ENCODE measurements around the gene PILRA.

PILRA gene

GRCh38 chr7:100389437-100390088, 16.3 kb downstream of the PILRA start:
- H3K4me3 ChIP-seq (ENCODE audit: low read depth in 1 of 2, low read length in 2 of 2): no peak overlapping the region

GRCh38 chr7:100390286-100391009, 17.2 kb downstream of the PILRA start:
- H3K4me3 ChIP-seq (ENCODE audit: low read depth in 1 of 2, low read length in 2 of 2): no peak overlapping the region
- no peak overlapping the region for H3K9ac ChIP-seq (ENCODE audit: low read depth in 1 of 2, low read length in 2 of 2)
- no peaks in the 10 kb centered on the region for H3K36me3 ChIP-seq (ENCODE audit: control insufficient read depth in 1 of 2, insufficient read depth in 2 of 2, low read length in 2 of 2)

More at GRCh38 chr7:100389437-100390088, 16.3 kb downstream of the PILRA start:
- H3K27ac ChIP-seq (ENCODE audit: low read depth, low read length): no peak overlapping the region
- H3K9ac ChIP-seq (ENCODE audit: low read depth in 1 of 2, low read length in 2 of 2): no peak overlapping the region
- H3K27me3 ChIP-seq (ENCODE audit: control insufficient read depth in 1 of 2, insufficient read depth in 2 of 2, low read length in 2 of 2): peaks cover 4 to 5% of the 10 kb centered on the region in 2 donors
- H3K4me1 ChIP-seq (ENCODE audit: control insufficient read depth in 1 of 2, insufficient read depth in 2 of 2, low read length in 2 of 2): no peaks in the 10 kb centered on the region
- H3K9me3 ChIP-seq (ENCODE audit: control insufficient read depth in 1 of 2, low read length in 2 of 2): no peaks in the 10 kb centered on the region
- no peaks in the 10 kb centered on the region for H3K36me3 ChIP-seq (ENCODE audit: control insufficient read depth in 1 of 2, insufficient read depth in 2 of 2, low read length in 2 of 2)

GRCh38 chr7:100393233-100393905, 20.1 kb downstream of the PILRA start:
- Histone ChIP-seq H3K9me3 (ENCODE audit: control insufficient read depth in 1 of 2, low read length in 2 of 2) (no peaks in the 10 kb centered on the region), H3K4me1 (ENCODE audit: control insufficient read depth in 1 of 2, insufficient read depth in 2 of 2, low read length in 2 of 2) (peaks cover 4% of the 10 kb centered on the region in 2 donors), H3K4me3 (ENCODE audit: low read depth in 1 of 2, low read length in 2 of 2) (no peak overlapping the region), H3K27me3 (ENCODE audit: control insufficient read depth in 1 of 2, insufficient read depth in 2 of 2, low read length in 2 of 2) (peaks cover 4 to 5% of the 10 kb centered on the region in 2 donors), H3K27ac (ENCODE audit: low read depth, low read length) (no peak overlapping the region), H3K9ac (ENCODE audit: low read depth in 1 of 2, low read length in 2 of 2) (no peak overlapping the region), H3K36me3 (ENCODE audit: control insufficient read depth in 1 of 2, insufficient read depth in 2 of 2, low read length in 2 of 2) (no peaks in the 10 kb centered on the region)

More at GRCh38 chr7:100390286-100391009, 17.2 kb downstream of the PILRA start:
- peaks cover 4 to 5% of the 10 kb centered on the region in 2 donors for H3K27me3 ChIP-seq (ENCODE audit: control insufficient read depth in 1 of 2, insufficient read depth in 2 of 2, low read length in 2 of 2)
- H3K9me3 ChIP-seq (ENCODE audit: control insufficient read depth in 1 of 2, low read length in 2 of 2): no peaks in the 10 kb centered on the region
- H3K4me1 ChIP-seq (ENCODE audit: control insufficient read depth in 1 of 2, insufficient read depth in 2 of 2, low read length in 2 of 2): no peaks in the 10 kb centered on the region
- no peak overlapping the region for H3K27ac ChIP-seq (ENCODE audit: low read depth, low read length)

- Histone ChIP-seq H3K27ac (ENCODE audit: low read depth, low read length) (no peak overlapping the region), H3K4me1 (ENCODE audit: control insufficient read depth in 1 of 2, insufficient read depth in 2 of 2, low read length in 2 of 2) (peaks cover 4% of the 10 kb centered on the region in 2 donors), H3K27me3 (ENCODE audit: control insufficient read depth in 1 of 2, insufficient read depth in 2 of 2, low read length in 2 of 2) (peaks cover 4 to 5% of the 10 kb centered on the region in 2 donors), H3K9me3 (ENCODE audit: control insufficient read depth in 1 of 2, low read length in 2 of 2) (no peaks in the 10 kb centered on the region), H3K9ac (ENCODE audit: low read depth in 1 of 2, low read length in 2 of 2) (no peak overlapping the region), H3K36me3 (ENCODE audit: control insufficient read depth in 1 of 2, insufficient read depth in 2 of 2, low read length in 2 of 2) (no peaks in the 10 kb centered on the region), H3K4me3 (ENCODE audit: low read depth in 1 of 2, low read length in 2 of 2) (no peak overlapping the region)
Measured at GRCh38 chr7:100394077-100394476, 20.8 kb downstream of the PILRA start.

- peaks cover 4 to 5% of the 10 kb centered on the region in 2 donors for H3K27me3 ChIP-seq (ENCODE audit: control insufficient read depth in 1 of 2, insufficient read depth in 2 of 2, low read length in 2 of 2)
- no peak overlapping the region for H3K9ac ChIP-seq (ENCODE audit: low read depth in 1 of 2, low read length in 2 of 2)
- no peaks in the 10 kb centered on the region for H3K9me3 ChIP-seq (ENCODE audit: control insufficient read depth in 1 of 2, low read length in 2 of 2)
- no peaks in the 10 kb centered on the region for H3K36me3 ChIP-seq (ENCODE audit: control insufficient read depth in 1 of 2, insufficient read depth in 2 of 2, low read length in 2 of 2)
- H3K4me1 ChIP-seq (ENCODE audit: control insufficient read depth in 1 of 2, insufficient read depth in 2 of 2, low read length in 2 of 2): peaks cover 4% of the 10 kb centered on the region in 2 donors
- no peak overlapping the region for H3K4me3 ChIP-seq (ENCODE audit: low read depth in 1 of 2, low read length in 2 of 2)
- no peak overlapping the region for H3K27ac ChIP-seq (ENCODE audit: low read depth, low read length)
Measured at GRCh38 chr7:100396421-100396982, 23.2 kb downstream of the PILRA start.

- H3K4me3 ChIP-seq (ENCODE audit: low read depth in 1 of 2, low read length in 2 of 2): no peak overlapping the region
Measured at GRCh38 chr7:100397315-100398081, 24.2 kb downstream of the PILRA start.

GRCh38 chr7:100398239-100398638, 25.0 kb downstream of the PILRA start:
- no peaks in the 10 kb centered on the region for H3K9me3 ChIP-seq (ENCODE audit: control insufficient read depth in 1 of 2, low read length in 2 of 2)
- no peaks in the 10 kb centered on the region for H3K36me3 ChIP-seq (ENCODE audit: control insufficient read depth in 1 of 2, insufficient read depth in 2 of 2, low read length in 2 of 2)
- peaks cover 0 to 5% of the 10 kb centered on the region in 2 donors for H3K27me3 ChIP-seq (ENCODE audit: control insufficient read depth in 1 of 2, insufficient read depth in 2 of 2, low read length in 2 of 2)
- peaks cover 4% of the 10 kb centered on the region in 2 donors for H3K4me1 ChIP-seq (ENCODE audit: control insufficient read depth in 1 of 2, insufficient read depth in 2 of 2, low read length in 2 of 2)
- no peak overlapping the region for H3K4me3 ChIP-seq (ENCODE audit: low read depth in 1 of 2, low read length in 2 of 2)
- no peak overlapping the region for H3K27ac ChIP-seq (ENCODE audit: low read depth, low read length)
- no peak overlapping the region for H3K9ac ChIP-seq (ENCODE audit: low read depth in 1 of 2, low read length in 2 of 2)

More at GRCh38 chr7:100397315-100398081, 24.2 kb downstream of the PILRA start:
- H3K4me1 ChIP-seq (ENCODE audit: control insufficient read depth in 1 of 2, insufficient read depth in 2 of 2, low read length in 2 of 2): peaks cover 4% of the 10 kb centered on the region in 2 donors
- no peak overlapping the region for H3K27ac ChIP-seq (ENCODE audit: low read depth, low read length)
- H3K9me3 ChIP-seq (ENCODE audit: control insufficient read depth in 1 of 2, low read length in 2 of 2): no peaks in the 10 kb centered on the region
- H3K9ac ChIP-seq (ENCODE audit: low read depth in 1 of 2, low read length in 2 of 2): no peak overlapping the region
- no peaks in the 10 kb centered on the region for H3K36me3 ChIP-seq (ENCODE audit: control insufficient read depth in 1 of 2, insufficient read depth in 2 of 2, low read length in 2 of 2)
- peaks cover under 1 to 5% of the 10 kb centered on the region in 2 donors for H3K27me3 ChIP-seq (ENCODE audit: control insufficient read depth in 1 of 2, insufficient read depth in 2 of 2, low read length in 2 of 2)

- Histone ChIP-seq H3K36me3 (ENCODE audit: control insufficient read depth in 1 of 2, insufficient read depth in 2 of 2, low read length in 2 of 2) (no peaks in the 10 kb centered on the region), H3K27me3 (ENCODE audit: control insufficient read depth in 1 of 2, insufficient read depth in 2 of 2, low read length in 2 of 2) (no peaks in the 10 kb centered on the region), H3K4me3 (ENCODE audit: low read depth in 1 of 2, low read length in 2 of 2) (no peak overlapping the region), H3K27ac (ENCODE audit: low read depth, low read length) (no peak overlapping the region), H3K9ac (ENCODE audit: low read depth in 1 of 2, low read length in 2 of 2) (no peak overlapping the region), H3K9me3 (ENCODE audit: control insufficient read depth in 1 of 2, low read length in 2 of 2) (no peaks in the 10 kb centered on the region), H3K4me1 (ENCODE audit: control insufficient read depth in 1 of 2, insufficient read depth in 2 of 2, low read length in 2 of 2) (peaks cover 4% of the 10 kb centered on the region in 2 donors)
Measured at GRCh38 chr7:100400041-100400440, 26.8 kb downstream of the PILRA start.

GRCh38 chr7:100400656-100401055, 27.4 kb downstream of the PILRA start:
- H3K27me3 ChIP-seq (ENCODE audit: control insufficient read depth in 1 of 2, insufficient read depth in 2 of 2, low read length in 2 of 2): no peaks in the 10 kb centered on the region
- H3K4me1 ChIP-seq (ENCODE audit: control insufficient read depth in 1 of 2, insufficient read depth in 2 of 2, low read length in 2 of 2): peaks cover 4% of the 10 kb centered on the region in 2 donors
- H3K36me3 ChIP-seq (ENCODE audit: control insufficient read depth in 1 of 2, insufficient read depth in 2 of 2, low read length in 2 of 2): no peaks in the 10 kb centered on the region
- H3K9me3 ChIP-seq (ENCODE audit: control insufficient read depth in 1 of 2, low read length in 2 of 2): no peaks in the 10 kb centered on the region
- no peak overlapping the region for H3K9ac ChIP-seq (ENCODE audit: low read depth in 1 of 2, low read length in 2 of 2)
- no peak overlapping the region for H3K27ac ChIP-seq (ENCODE audit: low read depth, low read length)
- H3K4me3 ChIP-seq (ENCODE audit: low read depth in 1 of 2, low read length in 2 of 2): no peak overlapping the region

All from duodenal mucosa (tissue), 2 donors.